ENCODE measurements around the gene TTN. TPM values are rescaled to one million over a fixed set of nuclear protein-coding genes. Genes with fewer than 3 reads are reported as not detected.

The TTN gene
- total and polyA plus RNA-seq, 2 of the 8 experiments (the other 6 are each of a cell fraction or from before 2014, with no cell fraction given) = 0.30 to 9.7 TPM

DNA sequence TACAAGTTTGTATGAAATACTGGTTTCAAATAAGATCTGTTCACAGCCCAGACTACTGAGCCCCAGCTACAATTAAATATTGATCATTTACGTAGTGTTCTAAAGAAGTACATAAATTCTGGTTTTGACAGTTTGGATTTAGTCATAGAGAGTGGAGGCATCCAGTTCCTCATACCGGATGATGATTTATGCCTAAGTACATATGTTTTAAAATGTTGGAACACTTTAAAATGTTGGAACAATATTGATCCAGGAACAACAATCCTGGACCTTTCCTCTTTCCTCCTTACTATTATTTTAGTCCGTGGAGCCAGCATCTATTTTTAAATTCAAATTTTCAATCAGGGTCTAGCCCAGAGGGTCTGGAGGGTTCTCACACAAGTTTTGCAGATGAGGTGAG lies 22.8 kb upstream of the TTN start (continued):
- TF ChIP-seq SP1 (IDR thresholded peaks at IDR 0.05; ENCODE audit: low read depth, low read length) (no peak), ZNF274 (IDR thresholded peaks at IDR 0.05; ENCODE audit: borderline replicate concordance, extremely low read depth, low read length) (no peak), ASH2L (IDR thresholded peaks at IDR 0.05; ENCODE audit: low read length) (no peak), CBX8 (IDR thresholded peaks at IDR 0.05; ENCODE audit: borderline replicate concordance, low read depth, low read length) (no peak), KDM4A (IDR thresholded peaks at IDR 0.05; ENCODE audit: low read depth, low read length, severe bottlenecking) (no peak), TAF1 (IDR thresholded peaks at IDR 0.05; ENCODE audit: low read depth, low read length) (no peak)

Measured in H1 (cell line).